ENCODE data around the gene PTPRG.

The PTPRG gene

DNA sequence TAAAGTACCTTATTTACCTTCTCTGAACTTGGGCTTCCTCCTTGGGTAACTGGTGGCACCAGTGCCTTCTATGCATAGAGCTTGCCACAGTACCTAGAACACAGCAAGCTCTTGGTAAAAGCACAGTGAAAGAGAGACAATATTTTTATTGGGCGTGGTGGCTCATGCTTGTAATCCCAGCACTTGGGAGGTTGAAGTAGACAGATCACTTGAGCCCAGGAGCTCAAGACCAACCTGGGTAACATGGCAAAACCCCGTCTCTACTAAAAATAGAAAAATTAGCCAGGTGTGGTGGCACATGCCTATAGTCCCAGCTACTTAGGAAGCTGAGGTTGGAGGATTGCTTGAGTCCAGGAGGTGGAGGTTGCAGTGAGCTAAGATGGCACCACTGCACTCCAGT, 285.1 kb downstream of the PTPRG start:
- Histone ChIP-seq H3K4me2 (ENCODE audit: low read depth, low read length, poor library complexity, severe bottlenecking) (no peak overlapping the region), H3K9me3 (ENCODE audit: insufficient read depth, low read depth, low read length) (no peaks in the 10 kb centered on the region), H3K79me2 (ENCODE audit: insufficient read depth, low read length) (no peaks in the 10 kb centered on the region)

GRCh38 chr3:61847784-61848462, 286.6 kb downstream of the PTPRG start:
- H3F3A ChIP-seq (ENCODE audit: low read depth), result no peaks in the 10 kb centered on the region
- no peak overlapping the region for H3K9ac ChIP-seq (ENCODE audit: low read depth, low read length, poor library complexity, severe bottlenecking)
- no peaks in the 10 kb centered on the region for H3K9me2 ChIP-seq (replicated peaks; ENCODE audit: low read depth, low read length)
- no peaks in the 10 kb centered on the region for H3K36me3 ChIP-seq (ENCODE audit: insufficient read depth, low read length)
- H3K4me1 ChIP-seq (ENCODE audit: insufficient read depth, low read length, poor library complexity, severe bottlenecking), result peaks cover 9% of the 10 kb centered on the region
- H4K20me1 ChIP-seq (ENCODE audit: insufficient read depth, low read length, poor library complexity, severe bottlenecking), result no peaks in the 10 kb centered on the region
- H2AFZ ChIP-seq (ENCODE audit: low read length), result no peak overlapping the region
- H3K4me3 ChIP-seq (ENCODE audit: low read length, poor library complexity, severe bottlenecking), result no peak overlapping the region
- no peaks in the 10 kb centered on the region for H3K79me2 ChIP-seq (ENCODE audit: insufficient read depth, low read length)
- TF ChIP-seq CTCF (conservative IDR thresholded peaks at IDR 0.05; ENCODE audit: low read length) (no peak), EZH2phosphoT487 (IDR thresholded peaks at IDR 0.05; ENCODE audit: borderline replicate concordance) (no peak)
- H3K4me2 ChIP-seq (ENCODE audit: low read depth, low read length, poor library complexity, severe bottlenecking), result no peak overlapping the region
- H3K27me3 ChIP-seq (ENCODE audit: insufficient read depth, low read length, poor library complexity, severe bottlenecking), result no peaks in the 10 kb centered on the region
- no peaks in the 10 kb centered on the region for H3K9me3 ChIP-seq (ENCODE audit: insufficient read depth, low read depth, low read length)

More for the DNA sequence above, 285.1 kb downstream of the PTPRG start:
- H3K27me3 ChIP-seq (ENCODE audit: insufficient read depth, low read length, poor library complexity, severe bottlenecking), result no peaks in the 10 kb centered on the region
- no peaks in the 10 kb centered on the region for H4K20me1 ChIP-seq (ENCODE audit: insufficient read depth, low read length, poor library complexity, severe bottlenecking)
- no peaks in the 10 kb centered on the region for H3K36me3 ChIP-seq (ENCODE audit: insufficient read depth, low read length)
- no peak overlapping the region for H3K9ac ChIP-seq (ENCODE audit: low read depth, low read length, poor library complexity, severe bottlenecking)
- peaks cover 9% of the 10 kb centered on the region for H3K4me1 ChIP-seq (ENCODE audit: insufficient read depth, low read length, poor library complexity, severe bottlenecking)
- H3K4me3 ChIP-seq (ENCODE audit: low read length, poor library complexity, severe bottlenecking), result no peak overlapping the region
- H2AFZ ChIP-seq (ENCODE audit: low read length), result no peak overlapping the region
- no peaks in the 10 kb centered on the region for H3K9me2 ChIP-seq (replicated peaks; ENCODE audit: low read depth, low read length)
- TF ChIP-seq EZH2phosphoT487 (IDR thresholded peaks at IDR 0.05; ENCODE audit: borderline replicate concordance) (no peak), CTCF (conservative IDR thresholded peaks at IDR 0.05; ENCODE audit: low read length) (no peak)
- no peaks in the 10 kb centered on the region for H3F3A ChIP-seq (ENCODE audit: low read depth)

GRCh38 chr3:61848885-61849284, 287.5 kb downstream of the PTPRG start:
- Histone ChIP-seq H3K9me3 (ENCODE audit: insufficient read depth, low read depth, low read length) (no peaks in the 10 kb centered on the region), H3K27me3 (ENCODE audit: insufficient read depth, low read length, poor library complexity, severe bottlenecking) (no peaks in the 10 kb centered on the region), H3F3A (ENCODE audit: low read depth) (no peaks in the 10 kb centered on the region), H2AFZ (ENCODE audit: low read length) (no peak overlapping the region), H3K79me2 (ENCODE audit: insufficient read depth, low read length) (no peaks in the 10 kb centered on the region), H3K4me3 (ENCODE audit: low read length, poor library complexity, severe bottlenecking) (no peak overlapping the region), H3K4me2 (ENCODE audit: low read depth, low read length, poor library complexity, severe bottlenecking) (no peak overlapping the region), H4K20me1 (ENCODE audit: insufficient read depth, low read length, poor library complexity, severe bottlenecking) (no peaks in the 10 kb centered on the region), H3K4me1 (ENCODE audit: insufficient read depth, low read length, poor library complexity, severe bottlenecking) (peaks cover 16% of the 10 kb centered on the region), H3K36me3 (ENCODE audit: insufficient read depth, low read length) (no peaks in the 10 kb centered on the region), H3K9ac (ENCODE audit: low read depth, low read length, poor library complexity, severe bottlenecking) (no peak overlapping the region), H3K9me2 (replicated peaks; ENCODE audit: low read depth, low read length) (no peaks in the 10 kb centered on the region)
- no peak for TF ChIP-seq EZH2phosphoT487 (IDR thresholded peaks at IDR 0.05; ENCODE audit: borderline replicate concordance)
- no peak for TF ChIP-seq CTCF (conservative IDR thresholded peaks at IDR 0.05; ENCODE audit: low read length)

Data from Loucy (cell line).